Karpas-422 (cell line): ENCODE results near the gene ATP6V0D1. TPM values are rescaled to one million over a fixed set of nuclear protein-coding genes. Genes with fewer than 3 reads are reported as not detected.

Source experiments
- DNase-seq: peaks from one replicate; pipeline ENCODE4 v3.0.0-alpha.2; 2015
- H2AFZ ChIP-seq: fragments of 200-600 bp; sonication (generic); 2 replicates; pipeline ENCODE4 v1.6.1; 2014; ENCODE audit warnings: antibody characterized with exemption, low read length, mixed read lengths
- H3K27ac ChIP-seq: fragments of 200-600 bp; sonication (generic); 2 replicates; pipeline ENCODE4 v1.5.1; 2014; ENCODE audit warnings: mild to moderate bottlenecking, low read length, moderate library complexity
- H3K27me3 ChIP-seq: fragments of 200-600 bp; sonication (generic); 2 replicates; pipeline ENCODE4 v1.6.1; 2014; ENCODE audit warnings: low read length, mixed read lengths
- H3K36me3 ChIP-seq: fragments of 200-600 bp; sonication (generic); 2 replicates; pipeline ENCODE4 v1.6.1; 2014; ENCODE audit warnings: low read length, mixed read lengths; ENCODE audit not compliant: insufficient read depth
- H3K4me1 ChIP-seq: fragments of 200-600 bp; sonication (generic); 2 replicates; pipeline ENCODE4 v1.6.1; 2014; ENCODE audit warnings: mild to moderate bottlenecking, low read length, mixed read lengths
- H3K4me2 ChIP-seq: fragments of 200-600 bp; sonication (generic); 2 replicates; pipeline ENCODE4 v1.6.1; 2014; ENCODE audit warnings: low read length, low read depth, mild to moderate bottlenecking; ENCODE audit not compliant: poor library complexity, severe bottlenecking
- H3K4me3 ChIP-seq: fragments of 200-600 bp; sonication (generic); 2 replicates; pipeline ENCODE4 v1.5.1; 2014; ENCODE audit warnings: mild to moderate bottlenecking, antibody characterized with exemption, low read length, mixed read lengths
- H3K79me2 ChIP-seq: fragments of 200-600 bp; sonication (generic); 2 replicates; pipeline ENCODE4 v1.6.1; 2014; ENCODE audit warnings: mild to moderate bottlenecking, low read length, mixed read lengths
- H3K9ac ChIP-seq: fragments of 200-600 bp; sonication (generic); 2 replicates; pipeline ENCODE4 v1.6.0; 2014; ENCODE audit warnings: low read length
- H3K9me2 ChIP-seq: fragments of 200-600 bp; sonication (generic), shearing (Covaris generic); replicated peaks from 2 replicates; pipeline ENCODE4 v1.6.0; 2014; ENCODE audit warnings: mild to moderate bottlenecking, low read length, moderate library complexity; ENCODE audit not compliant: insufficient read depth
- H3K9me3 ChIP-seq: fragments of 300-700, 200-600 bp; sonication (generic); 2 replicates; pipeline ENCODE4 v1.6.1; 2014; ENCODE audit warnings: low read length, mixed read lengths
- H4K20me1 ChIP-seq: fragments of 200-600 bp; sonication (generic); 2 replicates; pipeline ENCODE4 v1.6.1; 2014; ENCODE audit warnings: mild to moderate bottlenecking, antibody characterized with exemption, low read length, low read depth; ENCODE audit not compliant: insufficient read depth
- total RNA-seq: library from RNA; depleted of rRNA; stranded (reverse); fragments of >200 nt; shearing (Covaris generic); gene quantifications from 2 replicates; pipeline ENCODE4 v1.2.3, GENCODE V29; 2014; ENCODE audit warnings: low replicate concordance

ATP6V0D1 gene
- total RNA-seq, 1 experiment from 2014 or later = 83.4 TPM

- no peaks in the 10 kb centered on the region for H3K9me2 ChIP-seq
- no peak within 1 kb of the TSS for H3K27ac ChIP-seq
- no peak within 1 kb of the TSS for H3K4me2 ChIP-seq
- H3K79me2 ChIP-seq = no peaks in the 10 kb centered on the region
- no peak within 1 kb of the TSS for H2AFZ ChIP-seq
- DNase-seq = no peak
- H3K36me3 ChIP-seq = no peaks in the 10 kb centered on the region
- H3K9ac ChIP-seq = no peak within 1 kb of the TSS
- no peak within 1 kb of the TSS for H3K4me3 ChIP-seq
- no peaks in the 10 kb centered on the region for H4K20me1 ChIP-seq
- no peaks in the 10 kb centered on the region for H3K9me3 ChIP-seq
- peaks cover 13% of the 10 kb centered on the region for H3K4me1 ChIP-seq
- H3K27me3 ChIP-seq = no peaks in the 10 kb centered on the region
Observed at GRCh38 chr16:67393111-67393787, 87.7 kb downstream of the ATP6V0D1 start, which contains the start of gene TPPP3. TPPP3 (minus strand) TSS chr16:67393498; CDS start chr16:67391111, 2,387 bp downstream.

- no peak overlapping the region for H3K4me3 ChIP-seq
- H3K79me2 ChIP-seq = no peaks in the 10 kb centered on the region
- no peak overlapping the region for H3K27ac ChIP-seq
- no peaks in the 10 kb centered on the region for H3K9me2 ChIP-seq
- no peaks in the 10 kb centered on the region for H3K9me3 ChIP-seq
- peaks cover 9% of the 10 kb centered on the region for H3K4me1 ChIP-seq
- H4K20me1 ChIP-seq = no peaks in the 10 kb centered on the region
- no peak overlapping the region for H3K4me2 ChIP-seq
- H3K27me3 ChIP-seq = no peaks in the 10 kb centered on the region
- no peaks in the 10 kb centered on the region for H3K36me3 ChIP-seq
- no peak overlapping the region for H2AFZ ChIP-seq
- no peak overlapping the region for H3K9ac ChIP-seq
- DNase-seq = no peak
Observed at GRCh38 chr16:67392301-67393059, 88.5 kb downstream of the ATP6V0D1 start.

DNA sequence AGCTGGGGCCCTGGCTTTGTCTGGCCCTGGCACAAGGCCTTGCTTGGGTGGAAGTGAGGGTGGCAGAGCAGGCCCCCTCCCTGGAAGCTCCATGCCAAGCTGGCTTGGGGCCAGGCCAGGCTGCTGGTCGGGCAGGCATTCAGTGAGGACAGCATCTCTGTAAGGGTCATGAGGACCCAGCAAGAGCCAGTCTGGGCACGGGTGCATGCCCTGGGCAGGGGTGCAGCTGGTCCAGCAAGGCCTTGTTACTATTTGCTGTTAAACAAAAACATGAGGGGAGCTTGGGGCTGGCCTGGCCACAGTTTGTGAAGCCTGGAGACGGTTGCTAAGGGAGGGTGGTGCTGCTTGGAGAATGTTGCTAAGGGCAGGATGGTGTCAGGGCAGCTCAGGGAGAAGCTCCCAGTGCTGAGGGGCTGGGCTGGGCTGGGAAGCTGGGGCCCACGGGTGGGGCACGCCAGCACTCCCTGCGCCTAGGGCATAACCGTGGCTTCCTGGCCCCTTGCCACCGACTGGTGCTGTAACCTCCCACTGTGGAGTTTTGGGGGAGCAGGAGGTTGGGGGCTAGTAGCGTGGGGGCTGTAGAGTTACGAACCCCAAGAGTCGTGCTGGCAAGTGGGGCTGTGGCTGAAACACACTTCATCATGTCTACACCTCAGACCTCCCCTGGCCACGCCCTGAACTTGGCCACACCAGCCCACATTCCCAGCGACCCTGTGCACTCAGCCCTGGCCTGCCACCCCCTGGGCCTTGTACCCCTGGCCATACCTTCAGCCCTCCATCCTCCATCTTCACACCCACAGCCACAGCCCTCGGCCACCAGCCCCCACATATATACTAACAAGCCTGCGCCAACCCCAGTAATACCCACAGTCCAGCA is 89.3 kb downstream of the ATP6V0D1 start:
- peaks cover 8% of the 10 kb centered on the region; the same call in 1 of the 2 replicates for H3K4me1 ChIP-seq
- H3K27me3 ChIP-seq = no peaks in the 10 kb centered on the region
- H3K27ac ChIP-seq = no peak overlapping the region

DNA sequence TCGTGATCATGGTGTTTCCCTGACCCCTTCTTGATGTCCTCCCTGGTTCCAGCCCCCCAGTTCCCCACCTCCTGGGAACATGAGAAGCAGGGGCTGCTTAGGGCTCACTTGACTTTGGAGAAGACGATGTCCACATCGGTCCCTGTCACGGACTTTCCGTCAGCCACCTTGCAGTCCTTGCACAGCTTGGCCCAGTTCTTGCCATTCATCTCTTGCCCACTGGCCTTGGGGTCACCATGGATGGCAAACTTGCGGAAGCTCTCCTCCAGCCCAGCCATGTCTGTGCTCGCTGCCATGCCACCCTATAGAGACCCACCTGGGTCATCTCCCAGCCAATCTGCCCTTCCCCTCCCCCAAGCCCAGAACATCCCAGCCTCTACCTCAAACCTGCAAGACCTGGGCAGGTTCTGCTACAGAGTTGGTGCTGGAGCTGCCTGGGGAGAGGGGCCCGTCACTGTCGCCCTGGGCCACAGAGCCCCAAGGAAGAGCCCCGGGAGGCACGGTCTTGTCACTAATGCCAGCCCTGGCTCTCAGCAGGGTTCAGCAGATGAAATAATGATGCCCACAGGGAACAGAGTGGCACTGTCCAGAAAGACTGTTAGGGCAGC is 90.0 kb downstream of the ATP6V0D1 start:
- no peak overlapping the region for H3K27ac ChIP-seq
- H3K79me2 ChIP-seq = no peaks in the 10 kb centered on the region
- no peak overlapping the region for H3K4me2 ChIP-seq
- H3K9me2 ChIP-seq = no peaks in the 10 kb centered on the region
- H3K9ac ChIP-seq = no peak overlapping the region
- peaks cover 3% of the 10 kb centered on the region; the same call in 1 of the 2 replicates for H3K4me1 ChIP-seq
- H4K20me1 ChIP-seq = no peaks in the 10 kb centered on the region
- H3K4me3 ChIP-seq = no peak overlapping the region
- H3K9me3 ChIP-seq = no peaks in the 10 kb centered on the region
- no peaks in the 10 kb centered on the region for H3K36me3 ChIP-seq
- DNase-seq = no peak
- no peak overlapping the region for H2AFZ ChIP-seq
- H3K27me3 ChIP-seq = no peaks in the 10 kb centered on the region

More for the DNA sequence above, 89.3 kb downstream of the ATP6V0D1 start:
- Histone ChIP-seq H3K9ac (no peak overlapping the region), H3K36me3 (no peaks in the 10 kb centered on the region), H3K4me2 (no peak overlapping the region), H3K9me2 (no peaks in the 10 kb centered on the region), H4K20me1 (no peaks in the 10 kb centered on the region), H2AFZ (no peak overlapping the region), H3K9me3 (no peaks in the 10 kb centered on the region), H3K79me2 (no peaks in the 10 kb centered on the region), H3K4me3 (no peak overlapping the region)
- DNase-seq = no peak

GRCh38 chr16:67389911-67390815 is 90.8 kb downstream of the ATP6V0D1 start:
- no peak overlapping the region for H2AFZ ChIP-seq
- no peaks in the 10 kb centered on the region for H4K20me1 ChIP-seq
- no peaks in the 10 kb centered on the region for H3K36me3 ChIP-seq
- no peak overlapping the region for H3K4me2 ChIP-seq
- DNase-seq = no peak
- no peak overlapping the region for H3K4me3 ChIP-seq
- no peaks in the 10 kb centered on the region for H3K79me2 ChIP-seq
- no peaks in the 10 kb centered on the region for H3K9me3 ChIP-seq
- H3K9me2 ChIP-seq = no peaks in the 10 kb centered on the region
- no peaks in the 10 kb centered on the region for H3K4me1 ChIP-seq
- no peak overlapping the region for H3K27ac ChIP-seq
- no peak overlapping the region for H3K9ac ChIP-seq
- H3K27me3 ChIP-seq = no peaks in the 10 kb centered on the region

DNA sequence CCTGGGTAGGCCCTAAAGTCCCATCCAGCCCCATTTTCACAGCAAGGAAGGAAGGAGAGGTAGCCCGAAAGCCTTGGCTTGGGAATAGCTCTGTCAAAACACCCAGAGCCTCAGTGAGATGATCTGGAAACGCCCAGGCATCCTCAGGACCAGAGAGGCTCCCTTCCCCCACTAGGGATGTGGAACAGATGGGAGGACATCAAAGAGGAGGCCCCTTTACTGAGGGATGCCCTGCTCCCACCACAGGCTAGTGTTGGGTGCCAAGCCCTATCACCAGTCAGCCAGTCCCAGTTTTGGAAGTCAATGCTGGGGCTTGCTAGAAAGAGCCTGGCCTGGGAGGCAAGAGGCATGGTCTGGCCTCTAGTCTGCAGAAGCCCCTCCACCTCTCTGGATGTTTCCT is 92.4 kb downstream of the ATP6V0D1 start:
- no peaks in the 10 kb centered on the region for H3K9me2 ChIP-seq
- DNase-seq = no peak
- H3K9ac ChIP-seq = no peak overlapping the region

GRCh38 chr16:67388191-67388590 is 92.8 kb downstream of the ATP6V0D1 start:
- Histone ChIP-seq H3K4me3 (no peak overlapping the region), H3K4me2 (no peak overlapping the region), H3K36me3 (no peaks in the 10 kb centered on the region), H3K9me2 (no peaks in the 10 kb centered on the region), H3K9me3 (no peaks in the 10 kb centered on the region), H4K20me1 (no peaks in the 10 kb centered on the region), H3K27me3 (no peaks in the 10 kb centered on the region), H2AFZ (no peak overlapping the region), H3K27ac (no peak overlapping the region), H3K4me1 (no peaks in the 10 kb centered on the region; the same call in 1 of the 2 replicates), H3K9ac (no peak overlapping the region), H3K79me2 (no peaks in the 10 kb centered on the region)
- no peak for DNase-seq

More for the DNA sequence above, 92.4 kb downstream of the ATP6V0D1 start:
- Histone ChIP-seq H3K4me1 (no peaks in the 10 kb centered on the region; the same call in 1 of the 2 replicates), H3K27ac (no peak overlapping the region), H3K4me2 (no peak overlapping the region), H3K36me3 (no peaks in the 10 kb centered on the region), H2AFZ (no peak overlapping the region), H3K27me3 (no peaks in the 10 kb centered on the region), H3K9me3 (no peaks in the 10 kb centered on the region), H4K20me1 (no peaks in the 10 kb centered on the region), H3K79me2 (no peaks in the 10 kb centered on the region), H3K4me3 (no peak overlapping the region)
